A673 (cell line): ENCODE data around the gene STUM.

Source experiments
- CTCF ChIP-seq: fragments of 300-800, 200-600 bp; sonication (generic); conservative IDR thresholded peaks from 2 replicates; pipeline ENCODE4 v1.5.1; 2017; ENCODE audit warnings: low read depth, mild to moderate bottlenecking, antibody characterized with exemption, low read length, moderate library complexity, mixed read lengths
- EZH2 ChIP-seq: fragments of 200-600 bp; sonication (generic); IDR thresholded peaks from 2 replicates; pipeline ENCODE4 v1.6.1; 2017; ENCODE audit warnings: borderline replicate concordance, low read depth, mild to moderate bottlenecking, mixed read lengths, antibody characterized with exemption, low read length; ENCODE audit not compliant: poor library complexity, severe bottlenecking

- TF ChIP-seq CTCF (no peak), EZH2 (no peak)
Measured at GRCh38 chr1:226648421-226648820, 99.9 kb downstream of the STUM start.
